Astrocyte of the spinal cord (primary cell): Measurements from ENCODE around the gene UBA7.

Experiments
- DNase-seq: peaks from one replicate; pipeline ENCODE4 v3.0.0; 2011; ENCODE audit warnings: low read depth, low spot score
- H3K4me3 ChIP-seq: 2 replicates; pipeline ENCODE4 v1.5.1; 2011; ENCODE audit warnings: low read depth, mild to moderate bottlenecking, low read length, moderate library complexity
- in situ Hi-C: cut with HindIII; loops from 2 replicates; pipeline ENCODE4 v1.10.0; 2017; ENCODE audit warnings: low sequenced_read_pairs
- TF ChIP-seq, protein P1 (sequence below): IDR thresholded peaks from 2 replicates; pipeline ENCODE4 v1.5.1; 2012; ENCODE audit warnings: low read depth, mild to moderate bottlenecking, low read length, inconsistent platforms

The UBA7 gene

DNA sequence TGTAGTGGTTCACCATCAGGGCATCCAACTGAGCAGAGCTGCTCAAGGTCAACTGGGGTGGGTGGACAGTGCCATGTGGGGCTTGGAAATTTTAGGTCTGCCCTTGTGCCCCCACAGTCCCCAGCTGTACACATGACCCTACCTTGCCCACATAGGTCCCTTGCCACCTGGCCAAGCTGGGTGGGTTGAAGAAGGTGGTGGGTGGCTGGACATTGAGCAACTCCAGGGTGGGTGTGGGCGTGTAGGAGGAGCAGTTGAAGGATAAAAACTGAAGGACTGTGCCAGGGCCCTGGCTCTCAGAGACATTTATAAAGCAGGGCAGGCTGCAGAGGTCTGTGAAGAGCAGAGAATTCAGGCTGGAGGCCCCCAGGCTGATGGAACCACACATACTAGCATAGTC is 14.6 kb downstream of the UBA7 start:
- H3K4me3 ChIP-seq = no peak overlapping the region
- in situ Hi-C loops = no loop called here
- no peak for DNase-seq
- TF ChIP-seq, protein P1, sequence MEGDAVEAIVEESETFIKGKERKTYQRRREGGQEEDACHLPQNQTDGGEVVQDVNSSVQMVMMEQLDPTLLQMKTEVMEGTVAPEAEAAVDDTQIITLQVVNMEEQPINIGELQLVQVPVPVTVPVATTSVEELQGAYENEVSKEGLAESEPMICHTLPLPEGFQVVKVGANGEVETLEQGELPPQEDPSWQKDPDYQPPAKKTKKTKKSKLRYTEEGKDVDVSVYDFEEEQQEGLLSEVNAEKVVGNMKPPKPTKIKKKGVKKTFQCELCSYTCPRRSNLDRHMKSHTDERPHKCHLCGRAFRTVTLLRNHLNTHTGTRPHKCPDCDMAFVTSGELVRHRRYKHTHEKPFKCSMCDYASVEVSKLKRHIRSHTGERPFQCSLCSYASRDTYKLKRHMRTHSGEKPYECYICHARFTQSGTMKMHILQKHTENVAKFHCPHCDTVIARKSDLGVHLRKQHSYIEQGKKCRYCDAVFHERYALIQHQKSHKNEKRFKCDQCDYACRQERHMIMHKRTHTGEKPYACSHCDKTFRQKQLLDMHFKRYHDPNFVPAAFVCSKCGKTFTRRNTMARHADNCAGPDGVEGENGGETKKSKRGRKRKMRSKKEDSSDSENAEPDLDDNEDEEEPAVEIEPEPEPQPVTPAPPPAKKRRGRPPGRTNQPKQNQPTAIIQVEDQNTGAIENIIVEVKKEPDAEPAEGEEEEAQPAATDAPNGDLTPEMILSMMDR = no peak

DNA sequence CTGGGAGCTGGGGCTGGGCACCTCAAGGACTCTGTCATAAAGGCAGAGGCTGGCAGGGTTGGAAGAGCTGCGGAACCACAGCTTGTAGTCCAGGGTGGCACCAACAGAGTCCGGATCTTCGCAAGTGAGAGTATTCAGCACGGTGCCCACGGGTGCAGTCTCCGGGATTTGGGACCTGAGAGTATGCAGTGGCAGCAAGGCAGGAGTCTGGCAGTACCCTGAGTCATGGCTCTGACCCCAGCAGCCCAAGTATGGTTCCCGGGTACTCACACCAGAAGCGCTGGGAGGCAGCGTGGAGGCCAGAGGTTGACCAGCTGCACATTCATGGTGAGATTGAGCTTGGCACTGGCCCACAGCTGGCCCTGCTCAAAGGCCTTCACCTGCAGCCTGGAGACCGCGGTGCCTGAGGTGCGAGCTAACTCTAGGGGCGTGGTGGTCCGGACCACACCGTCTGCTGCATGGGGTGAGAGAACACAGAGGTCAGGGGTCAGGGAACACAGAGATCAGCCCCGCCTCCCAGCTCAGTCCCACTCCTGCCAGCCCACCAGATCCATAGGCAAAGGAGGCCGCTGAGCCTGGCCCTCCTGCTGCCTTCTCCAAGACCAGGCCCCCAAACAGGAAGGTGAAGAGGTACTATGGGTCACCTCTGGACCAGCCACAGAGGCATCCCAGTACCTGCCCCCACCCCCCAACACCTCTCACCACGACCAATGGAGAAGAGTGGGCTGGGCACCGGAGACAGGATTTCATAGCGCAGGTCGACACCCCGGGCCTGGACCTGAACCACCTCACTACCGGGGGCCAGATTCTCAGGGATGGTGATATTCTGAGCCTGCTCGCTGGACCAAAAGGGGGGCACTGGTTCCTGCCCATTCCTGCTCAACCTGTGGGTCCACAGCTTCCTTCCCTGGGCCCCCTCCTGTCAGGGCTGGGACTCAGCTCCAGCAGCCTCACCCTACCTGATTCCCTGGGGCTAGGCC is 18.5 kb downstream of the UBA7 start:
- no peak for DNase-seq
- TF ChIP-seq, protein P1 = no peak
- in situ Hi-C loops = no loop called here
- H3K4me3 ChIP-seq = no peak overlapping the region

DNA sequence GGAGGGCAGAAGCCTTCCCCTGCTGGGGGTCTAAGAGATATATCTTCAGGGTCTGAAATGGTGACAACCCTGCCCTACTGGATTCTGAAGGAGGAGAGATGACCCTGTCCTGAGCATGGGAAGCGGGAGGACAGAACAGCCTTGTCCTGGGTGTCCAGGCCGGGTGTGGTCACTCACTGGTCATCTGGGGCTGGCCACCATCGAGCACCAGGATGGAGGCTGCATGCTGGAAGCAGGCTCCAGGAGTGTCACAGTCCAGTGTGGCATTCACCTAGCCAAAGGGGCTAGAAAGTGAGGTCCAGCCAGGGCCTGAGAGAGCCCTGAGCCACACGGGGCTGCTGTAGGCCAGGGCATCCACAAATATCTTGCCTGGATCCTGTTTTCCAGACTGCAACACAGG is 19.3 kb downstream of the UBA7 start:
- H3K4me3 ChIP-seq = no peak overlapping the region
- in situ Hi-C loops = no loop called here
- TF ChIP-seq, protein P1 = no peak
- DNase-seq = no peak

DNA sequence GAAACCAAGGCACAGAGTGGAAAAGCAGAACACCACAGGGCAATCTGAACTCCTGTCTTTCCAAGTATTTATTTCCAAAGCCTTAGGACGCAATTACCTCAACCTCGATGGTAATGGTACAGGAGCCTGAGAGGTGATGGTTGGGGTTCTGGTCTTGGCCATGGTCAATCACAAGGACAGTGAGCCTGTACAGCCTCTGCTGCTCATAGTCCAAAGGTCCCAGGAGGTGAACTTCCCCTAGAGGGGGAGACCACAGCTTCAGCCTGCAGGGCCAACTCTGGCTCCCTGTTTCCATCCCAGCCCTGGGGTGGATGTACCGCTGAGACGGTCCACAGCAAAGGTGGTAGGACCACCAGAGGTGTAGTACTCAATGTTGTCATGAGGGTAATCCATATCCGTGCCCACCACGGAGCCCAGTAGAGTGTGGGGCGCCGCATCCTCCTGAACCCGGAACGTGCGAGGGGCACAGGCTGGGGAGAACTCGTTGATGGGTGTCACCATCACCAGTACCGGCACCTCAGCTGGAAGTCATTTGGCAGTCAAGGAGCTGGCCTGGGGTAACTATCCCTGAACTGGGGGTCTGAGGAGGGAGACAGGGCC is 20.2 kb downstream of the UBA7 start:
- H3K4me3 ChIP-seq = no peak overlapping the region
- in situ Hi-C loops = no loop called here
- DNase-seq = no peak
- TF ChIP-seq, protein P1 = no peak

DNA sequence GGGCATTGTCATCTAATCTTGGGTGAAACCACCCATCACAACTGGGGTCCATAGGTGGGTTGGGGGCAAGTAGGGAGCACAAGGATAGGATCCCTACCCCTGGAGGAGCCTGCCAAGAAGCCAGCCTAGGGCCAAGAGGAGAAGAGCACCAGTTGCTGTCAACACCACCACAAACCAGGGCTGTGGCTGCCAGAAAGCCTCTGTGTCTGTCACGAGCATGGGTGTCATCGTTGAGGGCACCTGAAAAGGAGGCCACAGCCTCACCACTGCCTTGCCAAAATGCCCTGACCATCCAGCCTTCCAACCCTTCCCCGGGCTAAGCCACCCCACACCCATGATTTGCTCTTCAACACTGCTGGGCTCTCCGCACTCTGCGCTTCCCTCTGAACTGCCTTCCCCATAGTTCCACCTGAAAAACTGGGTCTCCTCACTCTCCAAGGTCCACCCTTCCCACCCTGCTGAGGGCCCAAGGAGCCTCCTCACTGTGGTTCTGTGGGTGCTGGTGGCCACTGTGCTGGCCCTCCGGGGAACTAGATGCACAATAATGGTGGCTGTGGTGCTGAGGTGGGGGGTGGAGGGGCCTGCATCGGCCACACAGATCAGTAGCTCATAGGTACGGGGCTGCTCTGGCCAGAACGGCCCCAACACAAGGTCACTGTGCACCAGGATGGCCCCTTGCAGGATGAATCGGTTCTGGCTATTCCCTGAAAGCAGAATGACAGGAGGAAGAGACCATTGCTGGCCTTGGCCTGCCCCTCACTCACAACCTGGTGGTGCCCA is 21.2 kb downstream of the UBA7 start:
- H3K4me3 ChIP-seq = no peak overlapping the region
- DNase-seq = no peak
- TF ChIP-seq, protein P1 = no peak
- in situ Hi-C loops = no loop called here

DNA sequence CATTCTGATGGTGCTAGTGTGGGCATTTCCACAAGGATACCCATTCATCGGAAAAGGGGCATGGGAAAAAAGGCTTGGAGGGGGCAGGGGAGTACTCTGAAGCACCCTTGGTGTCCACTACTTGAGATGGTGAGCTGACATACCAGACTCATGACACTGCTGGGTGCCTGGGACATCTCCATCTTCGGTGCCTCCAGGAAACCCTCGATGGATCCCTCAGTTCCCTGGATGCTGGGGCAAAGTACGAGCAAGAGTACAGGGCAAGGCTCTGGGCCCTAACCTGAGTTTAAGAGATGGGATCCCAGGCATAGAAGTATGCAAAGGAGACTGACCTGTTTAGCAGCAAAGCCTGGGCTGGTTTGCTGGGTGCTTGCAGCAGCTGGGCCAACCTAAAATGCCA is 22.2 kb downstream of the UBA7 start:
- DNase-seq = no peak
- in situ Hi-C loops = no loop called here
- no peak overlapping the region for H3K4me3 ChIP-seq
- TF ChIP-seq, protein P1 = no peak
